A549 (cell line): ENCODE measurements around the gene TFRC. TPM values are rescaled to one million over a fixed set of nuclear protein-coding genes. Genes with fewer than 3 reads are reported as not detected.

ENCODE experiments used
- ATAC-seq, 2 experiments: fragments of 200-7000 bp in 1 of 2; fragments of >200 bp in 1 of 2; cut with Nextera tagmentation in 1 of 2; cut with Tn5 transposase in 1 of 2; 3 replicates each; pipeline versions ENCODE4 v1.8.0 to v1.9.1; 2018 to 2020; ENCODE audit warnings: mild to moderate bottlenecking in 1 of 2, moderate library complexity in 1 of 2
- CTCF ChIA-PET: fragments of 300-600 bp; sonication (Branson Sonifier 250); formaldehyde crosslinking; extraction: SDS; loops from one replicate; lab custom pipeline; 2021; ENCODE audit warnings: antibody characterized with exemption, inconsistent platforms; lab: Yijun Ruan, JAX
- POLR2A ChIA-PET: fragments of 350-600 bp; formaldehyde crosslinking; extraction: SDS; loops from one replicate; lab custom pipeline; 2021; ENCODE audit warnings: antibody characterized with exemption, inconsistent platforms; lab: Yijun Ruan, JAX
- DNase-seq, 2 experiments: peaks; one replicate each; pipeline versions ENCODE4 v3.0.0 to v3.0.0-alpha.2; 2011 to 2016; ENCODE audit warnings: low read depth in 1 of 2, low spot score in 1 of 2
- FAIRE-seq: peaks from 2 replicates; lab custom pipeline; 2011; peaks lifted over from hg19 to GRCh38; lab: Jason Lieb, UNC
- H3K27ac ChIP-seq, 2 experiments: fragments of >200 bp; sonication (Bioruptor Twin); formaldehyde crosslinking; 3 replicates each; pipeline ENCODE4 v1.5.1; 2016 to 2017
- H3K4me1 ChIP-seq: fragments of >200 bp; sonication (Bioruptor Twin); formaldehyde crosslinking; 3 replicates; pipeline ENCODE4 v1.6.1; 2016
- H3K4me2 ChIP-seq: fragments of >200 bp; sonication (Bioruptor Twin); formaldehyde crosslinking; 3 replicates; pipeline ENCODE4 v1.6.1; 2016
- H3K4me3 ChIP-seq: fragments of >200 bp; sonication (Bioruptor Twin); formaldehyde crosslinking; 3 replicates; pipeline ENCODE4 v1.5.1; 2016
- H3K9me3 ChIP-seq: fragments of >200 bp; sonication (Bioruptor Twin); formaldehyde crosslinking; 3 replicates; pipeline ENCODE4 v1.6.1; 2016
- ATOH8 ChIP-seq: fragments of 250-450 bp; sonication (Bioruptor Pico); IDR thresholded peaks from 2 replicates; pipeline ENCODE4 v1.5.0; 2020; ENCODE audit warnings: low read depth, mild to moderate bottlenecking, moderate library complexity
- BHLHE40 ChIP-seq: IDR thresholded peaks from 2 replicates; pipeline ENCODE4 v1.6.1; 2012; ENCODE audit warnings: low read depth, low read length, inconsistent platforms
- CBX8 ChIP-seq: fragments of 200-600 bp; sonication (generic); IDR thresholded peaks from 2 replicates; pipeline ENCODE4 v1.6.1; 2016
- CEBPB ChIP-seq, 2 experiments: fragments of >200 bp in 1 of 2; sonication (Bioruptor Twin) in 1 of 2; formaldehyde crosslinking in 1 of 2; IDR thresholded peaks; 2 replicates each; pipeline ENCODE4 v1.6.1; 2012 to 2016
- CHD2 ChIP-seq: fragments of 150-350 bp; IDR thresholded peaks from 2 replicates; pipeline ENCODE4 v1.6.1; 2014; ENCODE audit warnings: low read length; ENCODE audit not compliant: partially characterized antibody
- CTCF ChIP-seq: fragments of >200 bp; sonication (Bioruptor Twin); formaldehyde crosslinking; IDR thresholded peaks from 3 replicates; pipeline ENCODE4 v1.5.1; 2016
- E2F6 ChIP-seq: IDR thresholded peaks from 2 replicates; pipeline ENCODE4 v1.6.1; 2012; ENCODE audit warnings: low read depth, borderline replicate concordance
- EHF ChIP-seq: fragments of 250-450 bp; sonication (Bioruptor Pico); IDR thresholded peaks from 2 replicates; pipeline ENCODE4 v1.5.0; 2020; ENCODE audit warnings: mild to moderate bottlenecking
- EHMT2 ChIP-seq: fragments of 200-600 bp; sonication (generic); IDR thresholded peaks from 2 replicates; pipeline ENCODE4 v1.6.1; 2016; ENCODE audit warnings: antibody characterized with exemption, low read depth, mild to moderate bottlenecking, moderate library complexity
- ELK1 ChIP-seq: fragments of 150-350 bp; IDR thresholded peaks from 2 replicates; pipeline ENCODE4 v1.6.1; 2014; ENCODE audit warnings: low read depth, mild to moderate bottlenecking, low read length
- ESRRA ChIP-seq: fragments of 150-350 bp; IDR thresholded peaks from 2 replicates; pipeline ENCODE4 v1.6.1; 2014; ENCODE audit warnings: mild to moderate bottlenecking, low read length, borderline replicate concordance
- HDAC2 ChIP-seq: fragments of 200-600 bp; sonication (generic); IDR thresholded peaks from 2 replicates; pipeline ENCODE4 v1.6.1; 2016
- HES2 ChIP-seq: fragments of >200 bp; sonication (Bioruptor Twin); formaldehyde crosslinking; IDR thresholded peaks from 2 replicates; pipeline ENCODE4 v1.6.1; 2016
- HEYL ChIP-seq: fragments of 250-450 bp; sonication (Bioruptor Pico); IDR thresholded peaks from 2 replicates; pipeline ENCODE4 v1.8.0; 2021; ENCODE audit warnings: mild to moderate bottlenecking, moderate library complexity
- HMGXB4 ChIP-seq: fragments of 250-450 bp; sonication (Bioruptor Pico); IDR thresholded peaks from 2 replicates; pipeline ENCODE4 v1.5.0; 2021; ENCODE audit warnings: mild to moderate bottlenecking, moderate library complexity, borderline replicate concordance
- HOXA7 ChIP-seq: fragments of 250-450 bp; sonication (Bioruptor Pico); IDR thresholded peaks from 2 replicates; pipeline ENCODE4 v1.5.0; 2020; ENCODE audit warnings: mild to moderate bottlenecking, moderate library complexity
- JUNB ChIP-seq: fragments of >200 bp; sonication (Bioruptor Twin); formaldehyde crosslinking; IDR thresholded peaks from 2 replicates; pipeline ENCODE4 v1.6.1; 2016
- KDM1A ChIP-seq: fragments of 200-600 bp; sonication (generic); IDR thresholded peaks from 2 replicates; pipeline ENCODE4 v1.6.1; 2016; ENCODE audit warnings: low read depth, mild to moderate bottlenecking
- KDM5A ChIP-seq: fragments of 200-600 bp; sonication (generic); IDR thresholded peaks from 2 replicates; pipeline ENCODE4 v1.6.1; 2016; ENCODE audit warnings: antibody characterized with exemption, mild to moderate bottlenecking
- MAFK ChIP-seq: fragments of 450-650 bp; IDR thresholded peaks from 2 replicates; pipeline ENCODE4 v1.6.1; 2014; ENCODE audit not compliant: partially characterized antibody
- MAX ChIP-seq: IDR thresholded peaks from 2 replicates; pipeline ENCODE4 v1.6.1; 2012
- MAZ ChIP-seq: fragments of 150-350 bp; IDR thresholded peaks from 2 replicates; pipeline ENCODE4 v1.6.1; 2014; ENCODE audit warnings: antibody characterized with exemption, low read depth, low read length, borderline replicate concordance
- NFE2L2 ChIP-seq: fragments of 150-350 bp; conservative IDR thresholded peaks from 2 replicates; pipeline ENCODE4 v1.6.1; 2014; ENCODE audit warnings: low read length
- NR3C1 ChIP-seq: fragments of >200 bp; sonication (Bioruptor Twin); formaldehyde crosslinking; IDR thresholded peaks from 3 replicates; pipeline ENCODE4 v1.6.1; 2017
- PBX3 ChIP-seq: IDR thresholded peaks from 2 replicates; pipeline ENCODE4 v1.6.1; 2012
- PHF8 ChIP-seq: fragments of 200-600 bp; sonication (generic); IDR thresholded peaks from 2 replicates; pipeline ENCODE4 v1.6.1; 2016; ENCODE audit warnings: low read depth, mild to moderate bottlenecking, antibody characterized with exemption, moderate library complexity, borderline replicate concordance
- RAD21 ChIP-seq, 2 experiments: fragments of >200 bp in 1 of 2; sonication (Bioruptor Twin) in 1 of 2; formaldehyde crosslinking in 1 of 2; IDR thresholded peaks in 1 of 2; conservative IDR thresholded peaks in 1 of 2; 2 replicates in 1 of 2; 3 replicates in 1 of 2; pipeline ENCODE4 v1.6.1; 2012 to 2018; ENCODE audit warnings: inconsistent platforms in 1 of 2
- RARB ChIP-seq: fragments of 250-450 bp; sonication (Bioruptor Pico); IDR thresholded peaks from 2 replicates; pipeline ENCODE4 v1.8.0; 2021; ENCODE audit warnings: mild to moderate bottlenecking, moderate library complexity
- RCOR1 ChIP-seq: fragments of 150-350 bp; IDR thresholded peaks from 2 replicates; pipeline ENCODE4 v1.6.1; 2014; ENCODE audit warnings: antibody characterized with exemption, low read length, low read depth
- SREBF2 ChIP-seq: fragments of 450-650 bp; IDR thresholded peaks from 2 replicates; pipeline ENCODE4 v1.6.1; 2014; ENCODE audit warnings: mild to moderate bottlenecking, moderate library complexity
- TFCP2L1 ChIP-seq: fragments of 250-450 bp; sonication (Bioruptor Pico); IDR thresholded peaks from 2 replicates; pipeline ENCODE4 v1.5.0; 2021; ENCODE audit warnings: mild to moderate bottlenecking
- ZNF302 ChIP-seq: fragments of 250-450 bp; sonication (Bioruptor Pico); IDR thresholded peaks from 2 replicates; pipeline ENCODE4 v1.9.0; 2021; ENCODE audit warnings: inconsistent platforms, mild to moderate bottlenecking, moderate library complexity
- ZSCAN20 ChIP-seq: fragments of 250-450 bp; sonication (Bioruptor Pico); IDR thresholded peaks from 2 replicates; pipeline ENCODE4 v1.8.0; 2022; ENCODE audit warnings: mild to moderate bottlenecking, moderate library complexity
- WGBS: methylation state at CpG from one replicate; pipeline ENCODE4 v1.1.6; 2017; ENCODE audit errors: missing lambda C conversion rate; 5-methylcytosine and 5-hydroxymethylcytosine counted together
- polyA minus RNA-seq: library from RNA; depleted of rRNA, polyadenylated mRNA; stranded (reverse); fragments of >200 nt; gene quantifications from 2 replicates; pipeline ENCODE4 v1.2.3, GENCODE V29; 2011; rRNA and poly(A)+ RNA removed
- polyA plus RNA-seq, 4 experiments: library from polyadenylated mRNA; depleted of rRNA in 3 of 4; stranded (reverse); fragments of >200 nt; fragmentation: RNase III in 1 of 4; extraction: RNeasy Plus Mini Kit Qiagen cat#74134 plus additional on column Dnase treatment in 1 of 4; gene quantifications; 2 replicates in 3 of 4; 3 replicates in 1 of 4; pipeline ENCODE4 v1.2.3, GENCODE V29; 2011 to 2017

TFRC gene
- polyA plus RNA-seq (2011; rRNA removed), result 146 and 147 TPM in 2 replicates
- 26.7 and 27.6 TPM in 2 replicates for polyA plus RNA-seq (2012; cell fraction: cytosol; rRNA removed)
- polyA plus RNA-seq (2012; cell fraction: nucleus; rRNA removed), result 32.5 and 51.9 TPM in 2 replicates
- polyA plus RNA-seq (2017; fragmentation: RNase III; extraction: RNeasy Plus Mini Kit Qiagen cat#74134 plus additional on column Dnase treatment), result 114 to 139 TPM (median 132 TPM) in 3 replicates
- 174 and 199 TPM in 2 replicates for polyA minus RNA-seq

GRCh38 chr3:196081834-196082618 lies at the start of gene TFRC:
TSS of gene TFRC (minus strand) at chr3:196082090. CDS start at chr3:196077099, 4,991 bp downstream.
- CTCF ChIA-PET, result no interaction called here
- H3K4me3 ChIP-seq, result peak within 1 kb of the TSS; percentile 98
- no peak for FAIRE-seq
- POLR2A ChIA-PET, result interaction anchor here (1.0 kb wide), 1 partner anchor 10 kb away, joined by 4 read pairs; no protein-coding TSS in a partner anchor
- 5% methylated on average over 7 of the region's 67 CpGs for WGBS
- peak within 1 kb of the TSS; percentile 83 for H3K4me2 ChIP-seq
- peak within 1 kb of the TSS; percentile 93 to 95 for H3K27ac ChIP-seq
- peak; percentile 90 to 93 for DNase-seq
- no peaks in the 10 kb centered on the region for H3K9me3 ChIP-seq
- peak; percentile 96 for ATAC-seq
- peaks cover 8% of the 10 kb centered on the region; the same call in 1 of the 3 replicates for H3K4me1 ChIP-seq
- TF ChIP-seq MAFK (no peak), HEYL (no peak), SREBF2 (no peak), RAD21 (conservative IDR thresholded peaks at IDR 0.05 in 1 of 2, IDR thresholded peaks at IDR 0.05 in 1 of 2) (no peak), TFCP2L1 (CRISPR knock-in tag) (peak; percentile 62; the same call in 1 of the 2 replicates), KDM5A (no peak), HES2 (no peak), ELK1 (no peak), RARB (CRISPR knock-in tag) (no peak), EHMT2 (no peak), MAZ (0 out of 2 replicates have a peak, but pooled peaks have one; percentile 47), RCOR1 (no peak), ATOH8 (no peak), JUNB (no peak), E2F6 (peak; percentile 93), ZSCAN20 (no peak), PHF8 (peak; percentile 91), CTCF (no peak), CEBPB (IDR thresholded peaks at IDR 0.05) (no peak), KDM1A (no peak), NR3C1 (no peak), HDAC2 (no peak), HOXA7 (CRISPR knock-in tag) (no peak), BHLHE40 (no peak), MAX (peak; percentile 87), HMGXB4 (no peak), CBX8 (no peak), EHF (CRISPR knock-in tag) (no peak), ESRRA (no peak), PBX3 (peak; percentile 70; the same call in 1 of the 2 replicates), CHD2 (peak; percentile 84), NFE2L2 (no peak), ZNF302 (no peak)
